ENCODE data around the gene POLA1.

Gene POLA1

DNA sequence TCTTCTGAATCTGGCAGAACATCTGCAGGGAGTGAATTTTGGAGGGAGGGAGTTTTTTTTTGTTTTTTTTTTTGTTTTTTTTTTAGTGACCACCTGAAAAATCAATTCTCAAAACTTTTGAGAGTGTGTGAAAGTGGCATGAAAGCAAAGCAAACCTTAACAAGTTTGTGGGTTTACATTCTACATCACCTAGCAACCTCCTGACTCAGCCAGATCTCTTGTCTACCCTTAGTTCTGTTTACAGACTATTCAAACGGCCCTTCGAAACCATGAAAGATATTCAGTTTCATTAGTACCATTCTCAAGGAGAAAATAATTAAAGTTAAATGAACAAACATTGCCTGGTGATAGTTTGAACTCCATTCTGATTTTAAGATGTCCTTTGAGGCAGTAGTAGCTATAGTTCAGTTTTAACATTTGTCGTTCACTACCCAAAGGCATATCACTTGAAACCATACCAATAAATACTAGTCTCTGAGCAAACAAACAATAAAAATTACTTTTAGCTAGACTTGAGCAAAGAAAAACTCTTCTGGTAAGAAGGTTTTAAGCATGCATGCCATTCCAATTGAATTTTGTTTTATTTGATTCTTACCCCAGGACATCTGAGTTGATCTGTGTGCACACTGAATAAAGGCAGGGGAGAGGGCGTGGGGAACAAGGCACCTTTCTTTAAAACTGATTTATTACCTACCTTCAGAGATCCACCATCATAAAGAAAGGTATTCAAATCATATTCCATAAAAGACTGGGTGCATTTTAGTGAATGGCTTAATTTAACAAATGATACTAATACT is 184.3 kb downstream of the POLA1 start:
- no peak for DNase-seq (ENCODE audit: low read depth)

DNA sequence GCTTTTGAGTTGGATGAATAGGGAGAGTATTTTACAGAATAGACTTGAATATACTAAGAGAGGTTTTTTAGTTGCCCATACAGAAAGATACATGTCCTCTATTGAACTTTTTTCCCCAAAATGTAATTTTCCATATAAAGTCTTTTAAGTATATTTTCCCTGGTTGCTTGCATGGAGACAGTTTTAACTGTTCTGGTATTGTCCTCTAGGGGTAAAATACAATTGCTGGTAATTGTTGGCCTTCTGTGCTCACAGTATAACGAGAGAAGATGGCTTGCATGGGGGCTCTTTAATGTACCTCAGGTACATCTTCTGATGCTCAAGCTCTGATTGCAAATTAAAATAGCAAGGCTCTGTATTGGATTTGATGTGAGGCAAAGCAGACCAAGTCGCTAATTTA is 186.0 kb downstream of the POLA1 start:
- no peak for DNase-seq (ENCODE audit: low read depth)

DNA sequence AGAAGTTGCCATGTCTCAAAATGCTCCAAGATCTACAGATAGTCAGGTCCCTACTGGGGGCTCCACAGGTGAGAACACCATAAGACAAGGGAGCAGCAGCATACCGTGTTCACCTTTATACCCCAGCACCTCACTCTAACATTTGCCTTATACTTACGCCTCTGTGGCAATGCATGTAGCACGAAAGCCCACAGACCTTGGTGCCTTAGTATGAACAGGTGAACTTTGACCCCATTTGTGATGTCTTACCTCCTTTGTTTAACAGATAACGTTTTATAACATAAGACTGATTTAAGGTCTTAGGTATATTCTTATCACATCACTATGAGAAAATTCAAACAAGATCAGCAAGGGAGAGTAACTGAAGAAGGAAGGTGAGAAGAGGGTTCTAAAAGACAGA is 193.2 kb downstream of the POLA1 start:
- DNase-seq (ENCODE audit: low read depth): no peak

DNA sequence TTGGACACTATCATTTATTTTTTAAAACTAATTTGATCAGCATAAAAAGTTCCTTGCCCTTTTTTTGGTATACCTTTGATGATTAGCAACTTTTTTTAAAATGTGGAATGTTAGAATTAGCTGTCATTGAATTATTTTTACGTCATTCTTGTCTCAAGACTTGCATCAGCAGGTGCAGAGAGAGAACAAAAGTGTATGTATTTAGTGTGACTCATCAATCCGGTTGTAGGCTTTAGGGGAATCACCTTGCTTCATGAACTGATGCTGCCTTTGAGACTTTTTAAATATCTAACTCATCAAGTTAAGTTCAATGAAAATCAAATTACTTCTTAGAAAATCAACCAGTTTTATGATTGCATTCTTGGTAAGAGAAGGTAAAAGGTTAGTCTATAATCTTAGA is 197.0 kb downstream of the POLA1 start:
- DNase-seq (ENCODE audit: low read depth): no peak

DNA sequence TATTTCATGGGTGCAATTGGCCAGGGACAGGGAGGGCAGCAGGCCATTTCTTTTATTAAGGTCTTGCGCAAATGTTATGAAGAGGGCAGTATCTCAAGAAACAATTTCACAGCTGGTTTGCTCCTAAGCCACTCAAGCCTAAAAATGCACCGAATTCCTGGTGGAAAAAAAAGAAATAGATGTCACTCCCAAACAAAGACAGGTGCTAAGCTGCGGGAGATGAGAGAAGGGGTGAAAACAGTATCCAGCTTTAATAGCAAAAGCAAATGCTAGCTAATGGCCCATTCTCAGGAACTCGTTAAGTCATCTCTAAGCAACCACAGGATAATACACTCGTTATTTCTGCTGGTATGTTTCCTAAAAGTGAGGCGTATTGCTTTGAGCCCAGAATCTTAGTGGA is 205.7 kb downstream of the POLA1 start:
- no peak for DNase-seq (ENCODE audit: low read depth)

DNA sequence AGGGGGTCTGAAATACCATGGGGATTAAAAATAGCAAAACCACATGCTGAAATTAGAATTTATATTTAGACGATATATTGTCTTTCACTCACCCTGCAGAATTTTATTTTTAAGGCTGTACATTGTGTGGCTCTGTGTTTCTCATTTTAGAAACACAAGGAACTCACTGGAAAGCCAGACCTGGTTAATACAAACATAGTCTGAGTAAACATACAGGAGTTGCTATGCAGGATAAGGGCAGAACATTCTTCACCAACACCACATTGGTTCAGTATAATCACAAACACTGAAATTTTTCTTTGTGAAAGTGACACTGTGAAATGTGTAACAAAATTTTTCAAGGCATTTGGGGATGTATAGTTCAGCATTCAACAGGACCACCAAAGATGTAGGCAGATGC is 206.5 kb downstream of the POLA1 start:
- DNase-seq (ENCODE audit: low read depth): no peak

DNA sequence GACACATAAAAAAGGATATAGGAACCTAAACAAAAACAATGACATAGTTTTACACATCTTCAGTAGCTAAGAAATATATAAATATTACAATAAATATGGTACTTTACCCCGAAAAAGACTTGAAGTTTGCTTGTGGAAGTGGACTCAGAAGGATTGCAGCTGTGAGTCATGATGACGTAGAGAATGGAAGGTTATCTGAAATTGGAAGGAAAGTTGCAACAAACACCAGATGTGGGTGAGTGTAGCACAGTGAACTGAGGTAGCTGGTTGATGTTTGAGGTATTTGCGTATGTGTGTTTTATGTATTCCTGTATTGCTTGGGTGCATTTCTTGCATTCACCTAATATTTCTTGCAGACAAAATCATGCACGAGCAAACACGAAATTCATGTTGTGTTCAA is 209.1 kb downstream of the POLA1 start:
- no peak for DNase-seq (ENCODE audit: low read depth)

DNA sequence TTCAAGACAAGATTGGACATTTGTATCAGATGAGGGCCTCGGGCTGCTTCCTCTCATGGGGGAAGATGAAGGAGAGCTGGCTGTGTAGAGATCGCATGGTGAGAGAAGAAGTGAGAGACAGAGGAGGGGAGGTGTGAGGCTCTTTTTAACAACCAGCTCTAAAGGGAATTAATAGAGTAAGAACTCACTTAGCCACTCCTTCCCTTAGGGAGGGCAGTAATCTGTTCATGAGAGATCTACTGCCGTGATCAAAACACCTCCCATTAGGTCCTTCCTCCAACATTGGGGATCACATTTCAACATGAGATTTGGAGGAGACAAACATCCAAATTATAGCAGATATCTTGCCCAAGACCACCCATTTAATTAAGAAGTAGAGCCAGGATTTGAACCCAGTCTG is 225.0 kb downstream of the POLA1 start:
- no peak for DNase-seq (ENCODE audit: low read depth)

DNA sequence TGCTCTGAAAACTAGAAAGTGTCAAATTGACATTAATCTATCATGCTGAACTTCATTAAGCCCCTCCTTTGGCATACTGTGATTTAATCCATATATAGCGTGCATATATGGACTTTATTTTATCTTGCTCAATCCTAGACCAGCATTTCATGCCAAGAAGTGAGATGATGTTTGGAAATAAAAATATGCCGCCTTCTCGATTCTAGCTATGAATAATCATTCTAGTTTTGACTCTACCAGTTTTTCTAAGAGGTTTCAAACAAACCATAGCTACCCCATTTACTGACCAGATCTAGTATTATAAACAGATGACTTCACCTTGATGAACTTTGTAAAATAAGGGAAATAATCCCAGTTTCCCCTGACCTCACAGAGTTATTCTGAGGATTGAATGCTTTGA is 227.1 kb downstream of the POLA1 start:
- DNase-seq (ENCODE audit: low read depth): no peak

DNA sequence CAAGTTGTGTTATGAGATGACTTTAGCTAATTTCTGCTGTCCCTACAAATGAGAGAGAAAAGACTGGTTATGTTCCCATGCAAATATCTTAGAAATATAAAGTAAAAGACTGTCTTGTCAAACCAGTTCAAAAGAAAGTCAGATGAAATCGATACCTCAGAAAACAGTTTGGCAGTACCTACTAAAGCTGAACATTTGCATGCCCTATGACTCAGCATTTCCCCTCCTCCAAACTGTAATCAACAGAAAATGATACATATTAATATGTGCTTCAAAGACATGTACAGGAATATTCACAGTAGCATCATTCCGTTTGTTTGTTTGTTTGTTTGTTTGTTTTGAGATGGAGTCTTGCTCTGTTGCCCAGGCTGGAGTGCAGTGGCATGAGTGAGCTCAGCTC is 231.7 kb downstream of the POLA1 start:
- no peak for DNase-seq (ENCODE audit: low read depth)

DNA sequence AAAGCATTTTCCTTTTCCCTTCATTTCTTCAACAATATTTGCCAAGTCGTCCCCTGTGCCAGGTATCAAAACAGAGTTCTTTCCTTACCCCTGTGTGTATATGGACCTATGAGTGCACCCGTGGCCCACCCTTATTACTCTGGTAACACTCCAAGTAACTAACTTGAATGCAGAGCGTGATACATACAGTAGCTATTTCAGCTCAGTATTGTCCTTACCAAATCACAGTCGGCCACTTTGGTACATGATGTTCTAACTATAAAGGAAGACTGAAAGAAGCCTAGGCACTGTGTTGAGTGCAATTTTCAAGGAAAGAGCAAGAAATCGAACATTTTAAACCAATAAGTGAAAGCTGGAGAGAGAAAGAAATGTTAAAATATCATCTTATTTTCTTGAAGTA is 233.7 kb downstream of the POLA1 start:
- DNase-seq (ENCODE audit: low read depth): no peak

DNA sequence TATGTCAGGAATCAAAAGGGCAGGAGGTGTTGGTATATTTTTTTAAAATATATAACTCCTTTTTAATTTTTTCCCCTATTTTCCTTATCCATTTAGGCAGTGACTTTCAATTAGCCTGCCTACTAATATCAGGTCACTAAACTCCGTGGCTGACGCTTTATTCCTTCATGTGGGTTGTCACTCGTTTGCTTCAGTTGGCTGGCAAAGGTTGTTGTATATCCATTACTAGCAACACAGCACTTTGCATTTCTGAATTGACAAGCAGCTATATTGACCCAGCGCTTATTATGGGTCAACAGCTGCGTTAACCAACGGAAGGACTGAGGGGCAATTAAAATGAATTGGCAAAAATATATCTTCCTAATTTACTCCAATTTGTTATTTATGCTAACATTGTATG is 234.4 kb downstream of the POLA1 start:
- no peak for DNase-seq (ENCODE audit: low read depth)

DNA sequence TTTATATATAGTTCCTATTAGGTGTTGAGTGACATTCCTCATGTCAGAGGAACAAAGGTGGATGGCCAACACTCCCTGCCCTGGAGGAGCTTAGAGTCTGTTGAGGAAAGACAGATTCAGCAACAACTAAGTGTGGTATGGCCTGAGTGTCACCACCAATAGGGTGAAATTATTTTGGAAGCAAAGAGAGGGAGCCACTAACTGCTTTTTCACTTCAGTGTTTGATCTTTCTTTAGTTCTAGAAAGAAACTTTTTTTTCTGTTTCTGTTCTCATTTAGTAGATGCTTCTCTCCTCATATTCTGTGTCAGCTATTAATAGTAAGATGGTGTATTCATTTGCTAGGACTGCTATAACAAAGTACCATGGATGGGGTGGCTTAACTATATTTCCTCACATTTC is 240.6 kb downstream of the POLA1 start:
- DNase-seq (ENCODE audit: low read depth): no peak

DNA sequence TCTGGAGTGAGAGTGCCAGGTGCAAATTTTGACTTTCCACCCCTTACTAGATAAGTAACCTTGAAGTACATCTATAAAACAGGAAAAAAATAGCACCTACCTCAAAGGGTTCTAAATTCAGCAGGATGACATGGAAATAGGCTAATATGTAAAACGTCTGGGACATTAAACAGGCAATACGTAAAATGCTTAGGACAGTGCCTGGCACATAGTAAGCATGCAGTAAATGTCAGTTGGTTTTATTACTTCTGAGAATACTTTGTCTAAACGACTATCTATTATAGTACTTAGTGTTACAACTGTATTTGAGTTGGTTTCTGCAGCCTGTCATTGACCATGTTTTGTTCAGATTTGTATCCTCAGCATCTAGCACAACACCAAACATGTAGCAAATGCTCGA is 251.3 kb downstream of the POLA1 start:
- no peak for DNase-seq (ENCODE audit: low read depth)

DNA sequence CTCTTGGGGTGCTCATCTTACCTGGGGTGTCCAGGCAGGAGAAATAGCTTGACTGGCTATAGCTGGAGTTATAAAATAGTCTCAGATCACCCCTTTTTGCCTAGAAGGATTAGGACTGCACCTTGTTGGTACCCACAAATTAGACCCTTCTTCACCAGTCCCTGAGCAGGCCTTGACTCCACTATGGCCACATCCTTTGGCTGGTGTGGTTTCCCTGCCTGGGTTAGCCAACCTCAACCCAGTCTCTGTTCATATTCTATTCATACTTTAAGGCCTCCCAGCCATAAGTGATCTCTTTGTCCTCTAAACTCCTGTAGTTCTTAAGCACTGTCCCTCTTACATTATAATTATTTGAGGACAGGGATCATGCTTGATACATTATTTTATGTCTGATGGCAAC is 252.7 kb downstream of the POLA1 start:
- no peak for DNase-seq (ENCODE audit: low read depth)

DNA sequence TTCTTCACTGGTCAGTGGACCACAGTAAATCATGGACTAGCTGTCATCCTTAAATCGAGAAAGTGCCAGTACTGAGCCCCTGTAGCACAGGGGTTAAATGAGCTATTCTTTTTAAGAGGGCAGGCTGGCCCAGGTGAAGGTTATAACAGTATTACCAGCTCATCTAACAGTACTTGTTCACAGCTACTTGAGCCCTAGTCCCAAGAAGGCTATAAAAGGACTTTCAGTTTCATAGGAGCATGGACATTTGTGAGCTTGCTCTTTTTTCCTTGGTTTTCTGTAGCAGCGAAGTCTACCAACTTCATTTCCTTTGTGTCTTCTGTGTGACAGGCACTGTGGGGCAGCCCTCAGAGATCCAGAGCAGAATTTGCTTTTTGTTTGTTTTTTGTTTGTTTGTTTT is 261.0 kb downstream of the POLA1 start:
- DNase-seq (ENCODE audit: low read depth): no peak

DNA sequence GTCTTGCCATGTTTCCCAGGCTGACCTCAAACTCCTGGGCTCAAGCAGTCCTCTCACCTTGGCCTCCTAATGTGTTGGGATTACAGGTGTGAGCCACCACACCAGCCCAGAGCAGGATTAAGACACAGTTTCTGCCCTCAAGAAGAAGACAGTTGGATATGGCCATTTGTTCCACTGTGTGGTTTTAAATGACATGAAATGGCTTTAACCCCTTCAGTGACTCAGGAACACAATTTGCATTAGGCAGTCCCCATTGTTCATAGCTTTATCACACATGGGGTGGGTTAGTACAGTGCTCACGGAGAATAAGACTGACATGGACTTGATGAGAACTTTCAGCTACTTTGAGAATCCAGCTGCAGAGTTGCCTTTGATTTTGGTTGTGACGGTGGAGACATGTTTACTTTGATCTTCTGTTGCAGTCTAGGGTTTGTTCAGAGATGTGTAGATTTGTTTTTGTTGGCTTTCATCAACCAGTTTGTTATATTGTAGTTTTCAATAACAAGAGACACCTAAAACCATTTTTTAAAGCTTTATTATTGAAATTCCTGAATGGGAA is 261.7 kb downstream of the POLA1 start:
- no peak for DNase-seq (ENCODE audit: low read depth)

DNA sequence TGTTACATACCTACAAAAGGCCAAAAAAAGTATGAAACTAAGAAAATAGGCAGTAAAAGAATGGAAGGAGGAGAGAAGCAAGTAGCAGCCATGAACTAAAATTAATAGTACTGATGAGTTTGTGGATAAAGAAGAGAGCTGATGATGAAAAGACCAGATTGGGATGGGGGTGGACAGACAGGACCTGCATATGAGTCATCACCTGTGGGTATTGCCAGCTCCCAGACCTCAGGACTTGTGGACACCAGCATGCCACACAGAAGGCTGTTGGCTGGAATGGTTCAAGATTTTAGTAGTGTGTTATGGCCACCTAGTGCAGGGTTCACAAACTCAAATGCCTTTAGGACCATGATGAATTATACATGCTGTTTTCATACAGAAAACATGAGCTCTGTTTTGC is 263.1 kb downstream of the POLA1 start:
- no peak for DNase-seq (ENCODE audit: low read depth)

DNA sequence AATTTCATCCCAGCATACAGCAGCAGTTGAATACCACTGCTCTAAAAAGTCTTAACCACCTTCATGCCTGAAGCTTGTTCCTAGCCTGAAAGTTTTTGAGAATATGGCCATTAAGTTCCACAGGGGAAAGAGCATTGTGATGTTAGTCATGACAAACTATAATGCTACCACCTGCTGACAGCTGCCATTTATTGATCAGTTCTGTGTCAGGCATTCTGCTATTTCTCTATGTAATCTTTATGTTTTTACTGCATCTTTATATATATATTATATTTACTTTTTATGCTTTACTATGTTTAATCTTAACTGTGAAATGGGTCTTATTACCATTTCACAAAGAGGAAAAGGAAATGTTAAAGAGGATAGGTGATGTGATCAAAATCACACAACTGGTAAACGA is 268.1 kb downstream of the POLA1 start:
- DNase-seq (ENCODE audit: low read depth): no peak

DNA sequence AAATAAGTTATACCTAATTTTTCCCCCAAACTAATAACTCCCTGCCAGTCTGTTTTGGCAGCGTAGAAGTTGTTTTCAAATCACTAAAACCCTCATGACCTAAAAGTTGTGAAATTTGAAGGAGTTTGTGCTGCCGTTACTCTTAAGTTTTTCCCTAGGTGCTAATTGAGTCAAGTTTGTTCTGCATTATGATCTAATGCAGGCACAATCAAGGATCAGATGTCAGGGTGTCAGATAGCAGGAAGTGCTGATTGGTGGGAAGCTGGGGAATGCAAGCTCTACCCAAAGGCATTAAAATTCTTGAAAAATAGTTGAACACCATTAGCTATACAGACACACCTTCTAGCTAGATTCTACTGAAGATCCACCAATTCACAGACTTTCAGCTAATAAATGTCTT is 270.1 kb downstream of the POLA1 start:
- DNase-seq (ENCODE audit: low read depth): no peak

DNA sequence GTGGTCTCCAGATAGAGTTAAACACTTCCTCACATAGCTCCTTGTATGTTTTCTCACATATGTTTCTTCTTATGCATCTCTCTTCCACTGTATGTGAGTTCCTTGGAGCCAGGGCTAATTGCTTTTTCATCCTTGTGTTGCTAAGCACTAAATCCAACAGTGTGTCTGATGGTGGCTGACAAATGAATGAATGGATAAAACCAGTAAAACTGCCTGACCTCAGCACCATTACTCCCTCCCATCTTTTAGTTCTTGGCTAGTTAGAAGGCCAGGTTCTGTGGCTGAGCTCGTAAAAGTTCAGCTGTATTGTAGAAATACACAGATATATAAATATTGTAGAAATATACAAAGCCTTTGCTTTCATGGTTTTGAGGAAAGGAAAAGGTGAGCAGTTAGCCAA is 271.7 kb downstream of the POLA1 start:
- no peak for DNase-seq (ENCODE audit: low read depth)

DNA sequence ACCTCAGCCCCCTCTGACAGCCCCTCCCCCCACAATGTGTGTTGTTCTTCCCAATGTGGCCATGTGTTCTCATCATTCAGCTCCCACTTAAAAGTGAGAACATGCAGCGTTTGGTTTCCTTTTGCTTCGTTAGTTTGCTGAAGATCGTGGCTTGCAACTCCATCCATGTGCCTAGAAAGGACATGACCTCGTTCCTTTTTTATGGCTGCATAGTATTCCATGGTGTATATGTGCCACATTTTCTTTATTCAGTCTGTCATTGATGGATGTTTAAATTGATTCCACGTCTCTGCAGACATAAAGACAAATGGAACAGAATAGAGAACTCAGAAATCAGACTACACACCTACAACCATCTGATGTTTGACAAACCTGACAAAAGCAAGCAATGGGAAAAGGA is 276.1 kb downstream of the POLA1 start:
- no peak for DNase-seq (ENCODE audit: low read depth)

DNA sequence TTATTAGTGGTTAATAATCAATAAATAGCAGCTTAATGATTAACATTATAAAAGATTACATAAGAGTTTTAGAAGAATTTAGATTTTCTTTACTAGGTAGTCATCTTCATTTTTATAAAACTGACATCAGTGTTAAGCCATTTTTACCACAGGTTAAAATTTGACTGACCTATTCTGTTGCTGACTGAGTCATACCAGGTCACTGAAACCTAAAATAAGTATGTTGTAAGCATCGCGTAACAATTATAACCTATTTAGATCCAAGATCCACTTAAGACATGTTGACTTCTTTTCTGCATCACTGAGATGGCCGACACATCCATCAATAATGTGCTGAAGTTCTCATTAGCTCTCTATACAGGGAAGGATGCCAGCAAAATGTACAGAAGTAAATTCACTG is 285.4 kb downstream of the POLA1 start:
- no peak for DNase-seq (ENCODE audit: low read depth)

DNA sequence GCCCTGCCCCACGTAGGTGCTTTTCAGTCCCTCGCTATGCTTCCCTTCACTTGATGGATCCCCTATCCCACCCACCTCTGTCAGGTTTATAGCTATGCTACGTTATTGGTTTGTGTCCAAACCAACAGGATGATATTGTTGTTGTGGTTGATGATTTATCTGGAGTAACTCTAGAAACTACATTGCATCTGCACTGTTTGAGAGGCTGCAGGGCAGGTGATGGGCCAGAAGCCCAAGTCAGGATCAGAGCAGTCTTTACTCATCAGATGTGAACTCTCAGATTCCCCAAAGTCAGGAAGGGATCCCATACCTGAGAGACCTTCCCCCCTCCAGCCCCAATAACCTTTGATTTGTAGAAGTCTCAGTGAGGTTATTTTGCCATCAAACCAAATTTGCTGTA is 287.3 kb downstream of the POLA1 start:
- DNase-seq (ENCODE audit: low read depth): no peak
